ENCODE data around the gene UBXN4. TPM values are rescaled to one million over a fixed set of nuclear protein-coding genes. Genes with fewer than 3 reads are reported as not detected.

UBXN4 gene
- total RNA-seq, 6 experiments from 2014 or later = 65.8 to 89.1 (median 74.3) TPM

GRCh38 chr2:135782231-135782630, 40.6 kb downstream of the UBXN4 start:
- DNase-seq = no peak
- Mint-ChIP-seq H3K27ac (peak overlapping the region; percentile 36; the same call in 1 of the 2 replicates), H3K27me3 (ENCODE audit: insufficient read depth) (peaks cover 2% of the 10 kb centered on the region), H3K4me3 (no peak overlapping the region), H3K4me1 (ENCODE audit: low read depth) (peaks cover 35% of the 10 kb centered on the region), H3K36me3 (ENCODE audit: low read depth) (peaks cover 61% of the 10 kb centered on the region), H3K9me3 (peaks cover 12% of the 10 kb centered on the region)
- no peak for TF ChIP-seq CTCF (IDR thresholded peaks at IDR 0.05)

- no peak for TF ChIP-seq CTCF (IDR thresholded peaks at IDR 0.05)
- Mint-ChIP-seq H3K27ac (no peak overlapping the region), H3K9me3 (peaks cover 12% of the 10 kb centered on the region), H3K27me3 (ENCODE audit: insufficient read depth) (peaks cover 2% of the 10 kb centered on the region), H3K4me1 (ENCODE audit: low read depth) (peaks cover 39% of the 10 kb centered on the region), H3K36me3 (ENCODE audit: low read depth) (peaks cover 63% of the 10 kb centered on the region), H3K4me3 (no peak overlapping the region)
- DNase-seq = no peak
Observed at GRCh38 chr2:135783439-135783838, 41.8 kb downstream of the UBXN4 start.

GRCh38 chr2:135785032-135785431, 43.4 kb downstream of the UBXN4 start:
- Mint-ChIP-seq H3K4me1 (ENCODE audit: low read depth) (peaks cover 39% of the 10 kb centered on the region), H3K9me3 (peaks cover 12% of the 10 kb centered on the region), H3K27ac (no peak overlapping the region), H3K36me3 (ENCODE audit: low read depth) (peaks cover 62% of the 10 kb centered on the region), H3K27me3 (ENCODE audit: insufficient read depth) (peaks cover 2% of the 10 kb centered on the region), H3K4me3 (no peak overlapping the region)
- no peak for DNase-seq
- TF ChIP-seq CTCF (IDR thresholded peaks at IDR 0.05) = peak; percentile 57

- H3K27ac Mint-ChIP-seq = peak overlapping the region; percentile 72
- no peak for TF ChIP-seq CTCF (IDR thresholded peaks at IDR 0.05)
Observed at GRCh38 chr2:135786823-135787222, 45.2 kb downstream of the UBXN4 start.

GRCh38 chr2:135790423-135790822, 48.8 kb downstream of the UBXN4 start:
- Mint-ChIP-seq H3K27ac (no peak overlapping the region), H3K4me3 (no peak overlapping the region)

More at GRCh38 chr2:135786823-135787222, 45.2 kb downstream of the UBXN4 start:
- Mint-ChIP-seq H3K4me3 (peak overlapping the region; percentile 50), H3K36me3 (ENCODE audit: low read depth) (peaks cover 57% of the 10 kb centered on the region), H3K9me3 (peaks cover 13% of the 10 kb centered on the region), H3K4me1 (ENCODE audit: low read depth) (peaks cover 47% of the 10 kb centered on the region), H3K27me3 (ENCODE audit: insufficient read depth) (peaks cover 3% of the 10 kb centered on the region)
- peak; percentile 81 for DNase-seq

More at GRCh38 chr2:135790423-135790822, 48.8 kb downstream of the UBXN4 start:
- peaks cover 13% of the 10 kb centered on the region for H3K9me3 Mint-ChIP-seq
- TF ChIP-seq CTCF (IDR thresholded peaks at IDR 0.05) = no peak
- peaks cover 31% of the 10 kb centered on the region for H3K4me1 Mint-ChIP-seq (ENCODE audit: low read depth)
- peaks cover 3% of the 10 kb centered on the region for H3K27me3 Mint-ChIP-seq (ENCODE audit: insufficient read depth)
- peaks cover 27% of the 10 kb centered on the region for H3K36me3 Mint-ChIP-seq (ENCODE audit: low read depth)
- no peak for DNase-seq

All from HFFc6 (cell line).